HG03045 (cell line): ENCODE results near the gene FKBP8.

Experiments used
- ATAC-seq: cut with Tn5 transposase; IDR thresholded peaks from one replicate; pipeline ENCODE4 v1.9.1; 2021; ENCODE audit warnings: mild to moderate bottlenecking, moderate library complexity; ENCODE audit not compliant: unreplicated experiment

Gene FKBP8

GRCh38 chr19:18503337-18503970, 39.9 kb downstream of the FKBP8 start:
- no peak for ATAC-seq

GRCh38 chr19:18502638-18503294, 40.6 kb downstream of the FKBP8 start:
- ATAC-seq = no peak

GRCh38 chr19:18502246-18502637, 41.1 kb downstream of the FKBP8 start:
- ATAC-seq = no peak

- ATAC-seq = no peak
Observed at GRCh38 chr19:18501832-18502231, 41.5 kb downstream of the FKBP8 start.

GRCh38 chr19:18501351-18501750, 42.0 kb downstream of the FKBP8 start:
- ATAC-seq = no peak

- no peak for ATAC-seq
Observed at GRCh38 chr19:18500799-18501198, 42.6 kb downstream of the FKBP8 start.

GRCh38 chr19:18500376-18500775, 43.0 kb downstream of the FKBP8 start:
- ATAC-seq = no peak

GRCh38 chr19:18499055-18499775, 44.2 kb downstream of the FKBP8 start:
- no peak for ATAC-seq

GRCh38 chr19:18496980-18497256, 46.5 kb downstream of the FKBP8 start:
- no peak for ATAC-seq

- no peak for ATAC-seq
Observed at GRCh38 chr19:18496167-18496979, 47.0 kb downstream of the FKBP8 start.

- no peak for ATAC-seq
Observed at GRCh38 chr19:18495204-18495911, 48.0 kb downstream of the FKBP8 start.

GRCh38 chr19:18494267-18494607, 49.1 kb downstream of the FKBP8 start:
- ATAC-seq = no peak

- no peak for ATAC-seq
Observed at GRCh38 chr19:18493440-18494266, 49.7 kb downstream of the FKBP8 start.

GRCh38 chr19:18491995-18492953, 51.1 kb downstream of the FKBP8 start:
- no peak for ATAC-seq

GRCh38 chr19:18490728-18491127, 52.6 kb downstream of the FKBP8 start:
- ATAC-seq = no peak

- no peak for ATAC-seq
Observed at GRCh38 chr19:18489627-18490184, 53.7 kb downstream of the FKBP8 start.

GRCh38 chr19:18488838-18489626, 54.3 kb downstream of the FKBP8 start:
- ATAC-seq = no peak

GRCh38 chr19:18488403-18488723, 55.0 kb downstream of the FKBP8 start:
- no peak for ATAC-seq
